Activated CD4-positive, alpha-beta T cell treated with anti-CD3 and anti-CD28 coated beads for 48 hours (primary cell): Measurements from ENCODE around the gene SNX9.
A peak's percentile ranks its signal among the peaks of the same experiment; 100 is the strongest.

ENCODE experiments used
- DNase-seq: peaks from one replicate; pipeline ENCODE4 v3.0.0-alpha.2; 2020

SNX9 gene

GRCh38 chr6:157861184-157861583 lies 38.1 kb downstream of the SNX9 start:
- no peak for DNase-seq

GRCh38 chr6:157861814-157862213 lies 38.8 kb downstream of the SNX9 start:
- no peak for DNase-seq

GRCh38 chr6:157862706-157863105 lies 39.7 kb downstream of the SNX9 start:
- no peak for DNase-seq

GRCh38 chr6:157864185-157864761 lies 41.2 kb downstream of the SNX9 start:
- DNase-seq = no peak

GRCh38 chr6:157865249-157865648 lies 42.2 kb downstream of the SNX9 start:
- DNase-seq = no peak

- DNase-seq = peak; percentile 27
These were observed 44.1 kb downstream of the SNX9 start for GRCh38 chr6:157867155-157867559.

GRCh38 chr6:157867981-157868380 lies 44.9 kb downstream of the SNX9 start:
- no peak for DNase-seq

- DNase-seq = no peak
These were observed 45.8 kb downstream of the SNX9 start for GRCh38 chr6:157868835-157869234.

- DNase-seq = no peak
These were observed 46.7 kb downstream of the SNX9 start for GRCh38 chr6:157869673-157870302.

- peak; percentile 93 for DNase-seq
These were observed 50.8 kb downstream of the SNX9 start for GRCh38 chr6:157873735-157874344.

GRCh38 chr6:157877149-157877548 lies 54.1 kb downstream of the SNX9 start:
- DNase-seq = no peak

GRCh38 chr6:157877573-157878438 lies 54.8 kb downstream of the SNX9 start:
- DNase-seq = peak; percentile 41

- DNase-seq = no peak
These were observed 56.2 kb downstream of the SNX9 start for GRCh38 chr6:157879034-157879872.

- no peak for DNase-seq
These were observed 56.8 kb downstream of the SNX9 start for GRCh38 chr6:157879873-157880254.

GRCh38 chr6:157880534-157880933 lies 57.5 kb downstream of the SNX9 start:
- DNase-seq = no peak

- DNase-seq = no peak
These were observed 58.3 kb downstream of the SNX9 start for GRCh38 chr6:157881342-157881741.

GRCh38 chr6:157884756-157885155 lies 61.7 kb downstream of the SNX9 start:
- no peak for DNase-seq

- peak; percentile 72 for DNase-seq
These were observed 62.3 kb downstream of the SNX9 start for GRCh38 chr6:157885211-157885788.

GRCh38 chr6:157885876-157886275 lies 62.8 kb downstream of the SNX9 start:
- DNase-seq = peak; percentile 61

- DNase-seq = no peak
These were observed 64.8 kb downstream of the SNX9 start for GRCh38 chr6:157887892-157888291.

- no peak for DNase-seq
These were observed 68.7 kb downstream of the SNX9 start for GRCh38 chr6:157891544-157892362.
